GM12864 (cell line): ENCODE data around the gene MTHFD1L.

ENCODE experiments used
- DNase-seq: peaks from one replicate; pipeline ENCODE4 v3.0.0-alpha.2; 2011; ENCODE audit warnings: low read depth
- H3K4me3 ChIP-seq: 2 replicates; pipeline ENCODE4 v1.5.1; 2011; ENCODE audit warnings: mild to moderate bottlenecking, low read depth, low read length, control low read depth
- TF ChIP-seq, protein P1 (sequence below): IDR thresholded peaks from 2 replicates; pipeline ENCODE4 v1.5.1; 2011; ENCODE audit warnings: low read depth, mild to moderate bottlenecking, moderate library complexity, low read length, control low read depth, inconsistent platforms; ENCODE audit errors: missing control alignments

Gene MTHFD1L

DNA sequence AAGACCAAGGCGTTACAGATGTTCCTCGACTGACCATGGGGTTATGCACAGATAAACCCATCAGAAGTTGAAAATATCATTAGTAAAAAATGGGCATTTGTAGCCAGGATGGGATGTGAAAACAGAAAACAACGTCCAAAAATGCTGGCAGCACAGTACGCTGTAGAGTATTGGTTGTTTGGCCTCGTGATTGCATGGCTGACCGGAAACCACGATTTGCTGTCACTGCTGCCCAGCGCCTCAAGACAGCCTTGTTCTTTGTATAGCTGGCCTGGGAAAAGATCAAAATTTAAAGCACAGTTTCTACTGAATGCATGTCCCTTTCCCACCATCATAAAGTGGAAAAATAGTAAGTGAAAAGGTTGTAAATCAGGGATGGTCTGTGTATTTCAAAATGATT lies 41.9 kb downstream of the MTHFD1L start:
- TF ChIP-seq, protein P1, sequence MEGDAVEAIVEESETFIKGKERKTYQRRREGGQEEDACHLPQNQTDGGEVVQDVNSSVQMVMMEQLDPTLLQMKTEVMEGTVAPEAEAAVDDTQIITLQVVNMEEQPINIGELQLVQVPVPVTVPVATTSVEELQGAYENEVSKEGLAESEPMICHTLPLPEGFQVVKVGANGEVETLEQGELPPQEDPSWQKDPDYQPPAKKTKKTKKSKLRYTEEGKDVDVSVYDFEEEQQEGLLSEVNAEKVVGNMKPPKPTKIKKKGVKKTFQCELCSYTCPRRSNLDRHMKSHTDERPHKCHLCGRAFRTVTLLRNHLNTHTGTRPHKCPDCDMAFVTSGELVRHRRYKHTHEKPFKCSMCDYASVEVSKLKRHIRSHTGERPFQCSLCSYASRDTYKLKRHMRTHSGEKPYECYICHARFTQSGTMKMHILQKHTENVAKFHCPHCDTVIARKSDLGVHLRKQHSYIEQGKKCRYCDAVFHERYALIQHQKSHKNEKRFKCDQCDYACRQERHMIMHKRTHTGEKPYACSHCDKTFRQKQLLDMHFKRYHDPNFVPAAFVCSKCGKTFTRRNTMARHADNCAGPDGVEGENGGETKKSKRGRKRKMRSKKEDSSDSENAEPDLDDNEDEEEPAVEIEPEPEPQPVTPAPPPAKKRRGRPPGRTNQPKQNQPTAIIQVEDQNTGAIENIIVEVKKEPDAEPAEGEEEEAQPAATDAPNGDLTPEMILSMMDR = no peak
- no peak for DNase-seq
- no peak overlapping the region for H3K4me3 ChIP-seq

DNA sequence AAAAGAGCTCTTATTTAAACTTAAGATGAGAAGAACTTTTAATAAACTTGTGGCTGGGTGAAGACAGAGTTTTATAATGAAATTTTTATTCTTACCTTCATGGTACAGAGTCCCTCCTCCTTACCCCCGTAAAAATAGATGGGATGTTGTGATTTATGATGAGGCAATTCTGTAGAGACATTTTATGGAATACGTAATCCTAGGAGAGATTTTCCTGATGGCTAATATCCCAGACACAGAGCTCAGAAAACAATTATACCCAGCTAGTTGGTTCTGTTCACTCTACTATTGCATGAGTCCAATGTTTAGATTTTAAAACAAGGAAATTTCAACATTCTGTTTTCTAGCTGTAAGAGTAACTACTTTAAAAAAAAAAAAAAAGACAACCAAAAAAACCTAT lies 43.4 kb downstream of the MTHFD1L start:
- TF ChIP-seq, protein P1 = no peak

DNA sequence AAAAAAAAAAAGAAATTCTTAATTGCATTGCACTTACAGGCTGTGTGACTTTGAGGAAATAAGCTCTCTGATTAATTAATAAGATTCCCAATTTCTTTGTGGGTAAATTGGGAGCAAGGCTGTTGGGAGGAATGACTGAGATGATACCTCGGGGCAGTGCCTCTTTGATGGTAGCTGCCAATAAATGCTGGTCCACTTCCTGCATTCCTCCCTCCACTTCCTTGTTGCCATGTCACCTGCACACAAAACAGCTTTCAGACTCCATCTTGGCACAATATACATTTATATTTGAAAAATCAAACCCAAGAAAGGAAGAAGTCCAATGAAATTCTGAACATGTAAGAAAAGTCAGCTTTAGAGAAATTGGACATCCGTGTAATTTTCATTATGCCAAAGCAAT lies 45.1 kb downstream of the MTHFD1L start:
- no peak for DNase-seq
- TF ChIP-seq, protein P1 = no peak
- no peak overlapping the region for H3K4me3 ChIP-seq

More for the DNA sequence above, 43.4 kb downstream of the MTHFD1L start:
- DNase-seq = no peak
- H3K4me3 ChIP-seq = no peak overlapping the region

DNA sequence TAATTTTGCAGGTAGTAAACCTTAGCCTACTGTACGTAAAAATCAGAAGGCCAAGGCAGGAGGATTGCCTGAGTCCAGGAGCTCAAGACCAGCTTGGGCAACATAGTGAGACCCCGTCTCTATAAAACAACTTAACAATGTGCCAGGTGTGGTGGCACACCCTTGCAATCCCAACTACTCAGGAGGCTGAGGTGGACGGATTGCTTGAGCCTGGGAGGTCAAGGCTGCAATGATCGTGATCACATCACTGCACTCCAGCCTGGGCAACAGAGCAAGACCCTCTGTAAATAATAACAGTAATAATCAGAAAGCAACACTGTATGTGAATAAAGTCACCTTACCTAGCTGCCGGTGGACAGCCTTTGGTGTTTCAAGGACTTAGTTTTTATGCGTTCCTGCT lies 48.9 kb downstream of the MTHFD1L start:
- DNase-seq = no peak
- no peak overlapping the region for H3K4me3 ChIP-seq
- TF ChIP-seq, protein P1 = no peak

DNA sequence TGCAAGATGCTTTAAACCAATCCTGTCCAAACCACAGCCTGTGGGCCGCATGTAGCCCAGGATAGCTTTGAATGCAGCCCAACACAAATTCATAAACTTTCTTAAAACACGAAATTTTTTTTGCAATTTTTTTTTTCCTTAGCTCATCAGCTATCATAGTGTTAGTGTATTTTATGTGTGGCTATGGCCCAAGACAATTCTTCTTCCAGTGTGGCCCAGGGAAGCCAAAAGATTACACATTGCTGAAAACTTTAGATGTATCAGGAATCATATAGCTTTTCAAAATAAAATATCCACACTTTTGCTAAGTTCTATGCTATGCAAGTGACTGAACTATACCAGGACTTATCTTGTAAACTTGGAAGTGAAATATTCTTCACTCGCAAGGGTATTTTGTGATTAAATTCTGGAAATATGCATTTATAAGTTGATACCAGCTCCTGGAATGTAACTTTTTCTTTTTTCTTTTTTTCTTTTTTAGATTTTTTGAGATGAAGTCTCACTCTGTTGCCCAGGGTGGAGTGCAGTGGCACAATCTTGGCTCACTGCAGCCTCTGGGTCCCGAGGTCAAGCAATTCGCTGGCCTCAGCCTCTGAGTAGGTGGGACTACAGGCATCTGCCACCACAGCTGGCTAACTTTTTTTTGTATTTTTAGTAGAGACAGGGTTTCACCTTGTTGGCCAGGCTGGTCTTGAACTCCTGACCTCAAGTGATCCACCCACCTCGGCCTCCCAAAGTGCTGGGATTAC lies 49.8 kb downstream of the MTHFD1L start:
- no peak overlapping the region for H3K4me3 ChIP-seq
- no peak for DNase-seq
- TF ChIP-seq, protein P1 = no peak

DNA sequence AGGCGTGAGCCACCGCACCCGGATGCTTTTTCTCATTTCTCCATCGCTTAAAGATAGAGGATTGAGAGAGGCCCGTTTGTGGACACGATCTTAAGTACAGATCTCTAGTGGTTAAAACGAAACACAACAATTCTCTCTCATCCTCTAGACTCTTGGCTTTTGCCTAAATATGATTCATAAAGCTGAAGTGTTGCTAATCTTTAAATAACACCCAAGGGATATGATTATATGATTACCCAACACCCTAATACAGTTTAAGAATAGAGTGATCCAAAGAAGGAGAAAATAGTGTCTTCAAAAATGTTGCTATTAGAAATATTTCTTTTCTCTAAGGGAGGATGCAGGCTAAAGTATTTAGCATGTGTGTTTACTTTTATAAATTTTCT lies 50.4 kb downstream of the MTHFD1L start:
- no peak for DNase-seq
- no peak overlapping the region for H3K4me3 ChIP-seq
- TF ChIP-seq, protein P1 = no peak

DNA sequence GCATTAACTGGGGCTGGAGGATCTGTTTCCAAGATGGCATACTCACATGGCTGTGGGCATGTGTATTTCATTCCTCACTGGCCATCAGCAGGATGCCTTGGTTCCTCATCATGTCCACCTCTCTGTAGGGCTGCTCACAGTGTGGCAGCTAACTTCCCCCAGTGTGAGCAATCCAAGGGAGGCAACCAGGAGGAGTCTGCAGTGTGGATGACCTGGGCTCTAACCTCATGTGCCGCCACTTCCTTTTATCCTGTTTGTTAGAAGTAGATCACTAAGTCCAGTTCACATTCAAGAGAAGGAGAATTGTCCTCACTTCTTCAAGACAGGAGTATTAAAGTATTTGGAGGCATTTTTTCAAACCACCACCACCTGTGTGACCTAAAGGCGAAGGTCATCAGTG lies 54.4 kb downstream of the MTHFD1L start:
- no peak for DNase-seq
- no peak overlapping the region for H3K4me3 ChIP-seq
- TF ChIP-seq, protein P1 = no peak
